HuH-7 (cell line): Measurements from ENCODE around the gene DUSP1.
"Not testable (repeated sequence)": the region's sequence is repeated elsewhere in the genome, so short reads cannot be mapped to it uniquely, and the experiment has no call there.

Experiments
- DNase-seq: peaks from one replicate; pipeline ENCODE4 v3.0.0; 2011; ENCODE audit warnings: low spot score

The DUSP1 gene, protein sequence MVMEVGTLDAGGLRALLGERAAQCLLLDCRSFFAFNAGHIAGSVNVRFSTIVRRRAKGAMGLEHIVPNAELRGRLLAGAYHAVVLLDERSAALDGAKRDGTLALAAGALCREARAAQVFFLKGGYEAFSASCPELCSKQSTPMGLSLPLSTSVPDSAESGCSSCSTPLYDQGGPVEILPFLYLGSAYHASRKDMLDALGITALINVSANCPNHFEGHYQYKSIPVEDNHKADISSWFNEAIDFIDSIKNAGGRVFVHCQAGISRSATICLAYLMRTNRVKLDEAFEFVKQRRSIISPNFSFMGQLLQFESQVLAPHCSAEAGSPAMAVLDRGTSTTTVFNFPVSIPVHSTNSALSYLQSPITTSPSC

DNA sequence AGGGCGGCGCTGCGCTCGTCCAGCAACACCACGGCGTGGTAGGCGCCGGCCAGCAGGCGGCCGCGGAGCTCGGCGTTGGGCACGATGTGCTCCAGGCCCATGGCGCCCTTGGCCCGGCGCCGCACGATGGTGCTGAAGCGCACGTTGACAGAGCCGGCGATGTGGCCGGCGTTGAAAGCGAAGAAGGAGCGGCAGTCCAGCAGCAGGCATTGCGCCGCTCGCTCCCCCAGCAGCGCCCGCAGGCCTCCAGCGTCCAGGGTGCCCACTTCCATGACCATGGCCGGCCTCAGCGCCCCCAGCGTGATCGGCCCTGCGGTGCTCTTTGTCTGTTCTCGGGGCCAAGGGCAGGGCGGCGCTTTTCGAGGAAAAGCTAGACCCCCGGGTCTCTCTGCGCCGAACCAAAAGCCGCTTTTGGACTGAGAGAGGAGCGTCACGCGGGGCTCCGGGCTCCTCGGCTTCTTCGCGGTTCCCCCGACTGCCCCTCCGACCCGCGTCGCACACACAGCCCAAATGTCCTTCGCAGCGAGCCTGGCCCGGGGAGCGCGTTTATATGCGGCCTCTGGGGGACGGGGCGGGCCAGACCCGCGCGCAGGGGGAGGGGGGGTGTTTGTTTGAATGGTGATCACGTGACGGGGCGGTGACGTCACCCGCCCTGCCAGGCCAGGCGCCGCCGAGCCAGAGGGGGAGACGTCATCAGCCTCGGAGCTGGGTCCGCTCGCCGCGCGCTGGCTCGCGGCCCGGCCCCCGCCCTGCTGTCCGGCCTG is at the start of gene DUSP1:
DUSP1 (minus strand) TSS at position 521 of the 764 bp plus-strand sequence; CDS start at position 278, 243 bp downstream.
- peak; percentile 95 for DNase-seq

DNA sequence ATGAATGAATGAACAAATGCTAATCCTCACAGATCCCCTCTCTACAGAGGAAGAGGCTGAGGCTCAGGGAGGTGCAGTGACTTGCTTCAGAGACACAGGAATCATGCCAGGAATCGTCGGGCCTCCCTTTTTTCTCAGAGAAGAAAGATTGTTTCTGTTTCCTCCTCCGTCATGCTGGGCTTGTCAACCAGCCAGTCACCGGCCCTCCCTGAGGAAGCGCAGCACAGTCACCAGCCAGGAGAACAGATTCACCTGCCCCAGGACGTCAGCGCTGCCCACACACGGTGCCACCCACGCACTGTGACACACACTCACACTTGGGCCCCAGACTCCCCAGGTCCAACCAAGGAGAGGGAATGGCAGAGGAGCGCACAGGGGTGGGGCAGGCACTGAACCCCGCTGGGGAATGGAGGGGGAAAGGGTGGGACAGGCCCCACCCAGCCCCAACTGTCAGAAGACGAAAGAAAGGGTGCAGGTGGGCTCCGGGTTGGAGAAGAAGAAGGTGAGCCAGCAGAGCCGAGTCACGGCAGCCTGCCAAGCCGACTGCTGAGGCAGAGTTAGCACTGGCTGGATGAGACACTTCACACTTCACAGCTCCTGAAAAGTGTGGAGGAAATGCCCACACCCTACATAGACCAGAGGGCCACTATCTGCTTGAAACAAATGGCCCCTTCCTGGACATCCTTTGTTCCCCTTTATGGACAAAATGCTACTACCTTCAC is 49.2 kb upstream of the DUSP1 start:
- no peak for DNase-seq

DNA sequence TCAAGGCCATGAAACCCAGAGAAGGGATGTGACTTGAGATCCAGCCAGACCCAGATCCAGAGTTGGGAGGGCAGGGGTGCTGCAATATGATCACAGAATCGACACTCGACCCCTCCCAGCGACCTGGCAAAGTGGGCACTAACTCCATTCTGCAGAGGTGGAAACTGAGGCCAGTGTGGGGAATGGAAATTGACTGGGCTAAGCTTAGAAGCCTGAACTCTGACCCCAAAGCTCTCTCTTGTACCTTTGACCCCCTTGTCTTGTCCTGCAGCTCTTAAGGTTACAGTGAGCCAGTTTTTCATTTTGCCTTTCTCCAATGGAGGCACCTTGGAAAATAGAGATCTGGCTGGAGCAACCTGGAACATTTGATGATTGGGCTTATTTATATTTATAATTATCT is 48.6 kb upstream of the DUSP1 start:
- no peak for DNase-seq

DNA sequence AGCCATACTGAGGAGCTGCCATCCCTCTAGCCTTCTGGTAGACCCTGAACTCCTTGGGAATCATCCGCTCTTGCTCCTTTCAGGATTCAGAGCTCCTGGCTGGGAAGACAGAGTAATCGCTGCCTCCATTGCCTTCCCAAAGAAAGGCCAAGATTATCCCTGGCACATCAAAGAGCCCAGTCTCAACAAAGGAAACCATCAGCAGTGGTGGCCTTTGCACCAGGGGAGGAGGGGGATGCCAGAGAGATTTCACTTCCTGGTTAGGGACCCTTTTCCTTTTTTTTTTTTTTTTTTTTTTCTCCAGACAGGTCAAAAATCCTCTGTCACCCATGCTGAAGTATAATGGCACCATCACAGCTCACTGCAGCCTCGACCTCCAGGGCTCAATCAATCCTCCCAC is 47.1 kb upstream of the DUSP1 start:
- no peak for DNase-seq

DNA sequence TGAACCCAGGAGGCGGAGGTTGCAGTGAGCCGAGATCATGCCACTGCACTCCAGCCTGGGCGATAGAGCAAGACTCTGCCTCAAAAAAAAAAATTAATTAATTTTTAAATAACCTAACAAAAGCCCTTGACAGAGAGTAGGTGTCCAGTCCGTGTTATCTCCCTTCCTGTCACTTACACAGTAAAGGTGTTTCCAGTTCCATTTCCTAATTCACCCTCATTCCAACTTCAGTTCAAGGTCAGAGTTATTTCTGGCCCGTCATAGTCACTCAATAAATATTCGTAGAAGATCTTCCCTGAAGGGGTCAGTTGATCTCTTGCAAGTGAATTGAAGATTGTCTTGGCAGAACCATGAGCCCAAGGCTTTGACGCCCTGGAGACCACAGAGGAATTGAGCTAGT is 46.7 kb upstream of the DUSP1 start:
- DNase-seq: no peak

DNA sequence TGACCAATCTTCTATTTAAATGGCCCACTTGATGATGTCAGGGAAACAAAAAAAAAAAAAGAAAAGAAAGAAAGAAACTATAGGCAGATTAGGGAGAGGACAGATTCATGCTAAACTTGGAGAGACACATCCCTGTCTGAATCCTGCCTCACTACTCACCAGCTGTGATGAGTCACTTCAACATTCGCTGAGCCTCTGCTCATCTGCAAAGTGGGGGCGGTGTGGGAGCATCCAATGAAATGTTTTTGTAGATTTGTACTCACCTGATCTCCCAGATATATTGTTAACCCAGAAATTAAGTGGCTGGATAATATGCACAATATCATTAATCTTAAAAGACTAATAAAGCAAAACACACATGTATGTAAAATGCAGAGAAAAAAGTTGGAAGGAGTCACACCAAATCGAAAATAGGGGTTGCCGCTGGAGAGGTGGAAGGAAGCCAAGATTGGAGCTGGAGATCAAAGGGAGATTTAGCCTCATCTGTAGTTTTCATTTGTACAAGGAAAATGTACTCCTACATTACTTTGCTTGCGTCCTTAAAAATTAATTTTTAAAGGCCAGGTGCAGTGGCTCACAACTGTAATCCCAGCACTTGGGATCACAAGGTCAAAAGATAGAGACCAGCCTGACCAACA is 46.0 kb upstream of the DUSP1 start:
- no peak for DNase-seq

DNA sequence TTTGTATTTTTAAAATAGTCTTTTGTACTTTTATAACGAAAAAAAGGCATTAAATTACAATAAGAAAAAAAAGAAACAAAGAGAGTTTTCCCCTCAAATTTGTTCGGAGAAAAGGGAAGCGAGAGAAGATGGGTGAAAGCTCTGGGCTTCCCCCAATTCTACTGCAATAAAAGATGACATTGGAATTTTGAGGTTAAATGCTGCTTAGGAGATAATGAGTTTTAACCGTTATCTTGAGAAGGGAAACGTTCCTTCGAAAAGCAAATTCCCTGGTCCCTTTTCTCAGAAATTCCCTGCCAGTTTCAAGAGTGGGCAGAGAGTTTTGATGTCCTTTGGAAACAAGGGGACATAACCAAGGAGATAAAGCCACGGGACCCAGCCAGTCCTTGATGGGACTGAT is 44.6 kb upstream of the DUSP1 start:
- no peak for DNase-seq

DNA sequence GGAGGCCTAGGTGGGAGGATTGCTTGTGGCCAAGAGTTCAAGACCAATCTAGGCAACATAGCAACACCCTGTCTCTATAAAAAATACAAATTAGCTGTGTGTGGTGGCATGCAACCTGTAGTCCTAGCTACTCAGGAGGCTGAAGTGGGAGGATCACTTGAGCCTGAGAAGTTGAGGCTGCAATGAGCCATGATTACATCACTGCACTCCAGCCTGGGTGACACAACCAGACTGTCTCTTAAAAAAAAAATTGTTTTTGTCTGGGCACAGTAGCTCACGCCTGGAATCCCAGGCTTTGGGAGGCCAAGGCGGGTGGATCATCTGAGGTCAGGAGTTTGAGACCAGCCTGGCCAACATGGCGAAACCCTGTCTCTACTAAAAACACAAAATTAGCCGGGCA is 40.0 kb upstream of the DUSP1 start:
- DNase-seq: not testable (repeated sequence)

DNA sequence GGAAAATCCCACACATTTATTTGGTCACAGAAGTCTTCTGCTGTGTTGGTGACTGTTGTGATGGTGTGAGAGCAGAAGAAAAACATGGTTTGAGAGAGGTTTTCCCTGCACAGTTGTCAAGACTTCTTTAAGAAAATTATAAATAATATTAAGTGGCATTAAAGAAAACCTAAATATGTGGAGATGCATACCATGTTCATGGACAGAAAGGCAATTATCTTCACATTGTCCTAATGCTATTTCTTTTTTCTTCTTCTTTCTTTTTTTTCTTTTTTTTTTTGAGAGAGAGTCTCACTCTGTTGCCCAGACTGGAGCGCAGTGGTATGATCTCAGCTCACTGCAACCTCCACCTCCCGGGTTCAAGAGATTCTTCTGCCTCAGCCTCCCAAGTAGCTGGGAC is 38.8 kb upstream of the DUSP1 start:
- no peak for DNase-seq

DNA sequence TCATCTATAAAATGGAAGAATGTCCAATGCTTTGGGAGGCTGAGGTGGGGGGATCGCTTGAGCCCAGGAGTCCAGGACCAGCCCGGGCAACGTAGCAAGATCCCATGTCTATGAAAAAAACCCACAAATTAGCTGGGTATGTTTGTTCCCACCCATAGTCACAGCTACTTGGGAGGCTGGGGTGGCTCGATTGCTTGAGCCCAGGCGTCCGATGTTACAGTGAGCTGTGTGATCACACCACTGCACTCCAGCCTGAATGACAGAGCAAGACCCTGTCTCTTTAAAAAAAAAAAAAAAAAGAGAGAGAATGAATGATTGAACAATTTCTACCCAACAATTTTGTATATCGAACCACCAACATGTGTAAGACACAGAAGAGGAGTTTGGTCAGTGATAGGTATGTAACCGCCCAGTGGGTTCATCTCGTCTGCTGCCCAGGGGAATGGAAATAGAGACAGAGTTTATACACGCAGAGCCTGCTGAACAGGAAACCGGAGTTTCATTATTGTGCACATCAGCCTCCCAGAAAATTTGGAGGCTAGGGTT is 36.8 kb upstream of the DUSP1 start:
- no peak for DNase-seq

DNA sequence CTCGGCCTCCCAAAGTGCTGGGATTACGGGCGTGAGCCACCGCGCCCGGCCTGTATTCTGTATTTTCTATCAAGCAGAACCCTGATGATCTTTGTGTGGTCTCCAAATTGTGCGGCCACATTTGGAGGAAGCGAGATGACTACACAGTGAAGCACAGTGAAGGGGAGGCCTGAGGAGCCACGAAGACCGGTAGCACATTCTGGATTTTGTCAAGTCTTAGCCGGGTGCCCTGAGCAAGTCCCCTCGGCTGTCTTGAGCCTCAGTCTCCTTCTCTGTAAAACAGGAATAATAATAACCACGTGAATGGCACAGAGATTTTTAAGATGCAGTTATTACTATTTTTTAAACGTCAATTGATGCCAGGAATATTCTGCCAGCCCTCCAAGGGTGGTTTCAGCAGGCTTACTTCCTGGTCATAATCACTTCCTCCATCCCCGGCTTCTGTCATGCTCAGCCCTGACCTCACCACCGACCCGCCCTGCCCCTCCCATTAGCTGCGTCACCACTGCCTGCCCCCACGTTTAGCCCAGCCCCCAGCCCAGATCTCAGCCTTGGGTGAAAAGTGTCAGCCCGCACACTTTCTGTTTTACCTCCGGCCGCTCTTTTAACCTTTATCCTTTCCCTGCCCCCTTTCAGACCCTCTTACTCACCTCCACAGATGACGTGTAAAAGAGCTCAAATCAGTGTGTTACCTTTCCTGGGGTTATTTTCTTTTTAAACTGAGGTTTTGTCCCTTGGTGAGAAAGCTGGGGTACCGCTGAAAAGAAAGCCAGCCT is 36.1 kb upstream of the DUSP1 start:
- peak; percentile 69 for DNase-seq

DNA sequence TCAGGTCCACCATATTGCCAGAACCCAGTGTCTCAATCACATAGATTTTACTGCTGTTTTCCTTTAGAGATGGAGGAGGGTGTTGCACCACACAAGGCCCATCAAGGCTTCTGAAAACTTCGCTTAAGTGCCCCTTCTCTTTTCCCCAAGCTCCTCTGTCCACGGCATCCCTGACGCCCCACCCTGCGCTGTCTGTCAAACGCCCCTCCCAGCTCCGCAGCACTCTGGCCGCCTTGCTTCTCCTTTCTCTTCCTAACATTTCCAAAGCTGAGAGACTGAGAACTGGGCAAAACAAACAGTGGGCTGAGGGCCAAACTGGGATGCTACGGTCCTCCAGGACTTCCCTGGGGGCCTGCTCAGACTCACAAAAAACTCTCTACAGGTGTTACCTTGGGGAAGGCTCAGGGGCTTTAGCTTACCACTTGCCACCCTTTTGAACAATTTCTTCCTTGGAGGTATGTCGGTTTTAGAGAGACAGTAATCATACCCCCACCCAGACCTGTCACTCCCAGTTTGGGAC is 34.8 kb upstream of the DUSP1 start:
- DNase-seq: no peak

DNA sequence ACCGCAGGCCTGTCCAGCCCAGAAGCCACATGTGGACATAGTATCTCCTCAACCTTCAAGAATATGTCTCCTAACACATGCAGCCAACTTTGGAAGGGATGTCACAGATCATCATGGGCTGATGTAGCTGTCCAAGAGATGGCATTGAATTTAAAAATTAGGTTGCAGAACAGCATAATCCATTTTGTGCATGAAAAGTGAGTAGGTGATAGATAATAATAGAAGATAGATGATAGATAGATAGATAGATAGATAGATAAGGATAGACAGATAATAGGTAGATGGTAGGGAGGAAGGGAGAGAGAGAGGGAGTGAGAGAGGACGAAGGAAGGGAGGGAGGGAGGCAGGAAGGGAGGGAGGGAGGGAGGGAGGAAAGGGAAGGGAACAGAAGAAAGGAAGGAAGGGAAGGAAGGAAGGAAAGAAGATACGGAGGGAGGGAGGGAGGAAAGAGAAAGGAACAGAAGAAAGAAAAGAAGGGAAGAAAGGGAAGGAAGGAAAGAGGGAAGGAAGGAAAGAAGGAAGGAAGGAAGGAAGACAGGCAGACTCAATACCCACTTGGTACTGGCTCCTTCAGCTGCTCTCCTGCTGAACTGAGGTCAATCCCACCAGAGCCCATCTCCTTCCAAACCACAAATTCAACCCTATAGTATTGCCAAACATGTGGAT is 34.2 kb upstream of the DUSP1 start:
- no peak for DNase-seq

DNA sequence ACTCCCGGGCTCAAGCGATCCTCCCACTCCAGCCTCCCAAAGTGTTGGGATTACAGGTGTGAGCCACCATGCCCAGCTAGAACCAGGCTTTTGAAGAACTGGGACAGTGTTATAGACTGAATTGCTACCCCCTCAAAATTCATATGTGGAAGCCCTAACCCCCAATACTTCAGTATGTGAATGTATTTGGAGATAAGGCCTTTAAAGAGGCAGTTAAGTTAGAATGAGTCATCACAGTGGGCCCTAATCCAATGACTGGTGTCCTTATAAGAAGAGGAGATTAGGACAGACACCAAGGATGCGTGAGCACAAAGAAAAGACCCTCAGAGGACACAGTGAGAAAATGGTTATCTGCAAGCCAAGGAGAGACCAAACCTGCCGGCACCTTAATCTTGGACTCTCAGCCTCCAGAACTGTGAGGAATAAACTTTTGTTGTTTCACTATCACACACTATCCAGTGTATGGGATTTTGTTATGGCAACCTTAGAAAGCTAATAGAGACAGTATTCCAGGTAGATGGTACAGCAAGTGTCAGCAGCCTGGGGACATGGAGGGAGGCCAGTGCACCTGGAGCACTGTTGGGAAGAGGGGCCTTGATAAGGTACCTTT is 31.7 kb upstream of the DUSP1 start:
- no peak for DNase-seq

DNA sequence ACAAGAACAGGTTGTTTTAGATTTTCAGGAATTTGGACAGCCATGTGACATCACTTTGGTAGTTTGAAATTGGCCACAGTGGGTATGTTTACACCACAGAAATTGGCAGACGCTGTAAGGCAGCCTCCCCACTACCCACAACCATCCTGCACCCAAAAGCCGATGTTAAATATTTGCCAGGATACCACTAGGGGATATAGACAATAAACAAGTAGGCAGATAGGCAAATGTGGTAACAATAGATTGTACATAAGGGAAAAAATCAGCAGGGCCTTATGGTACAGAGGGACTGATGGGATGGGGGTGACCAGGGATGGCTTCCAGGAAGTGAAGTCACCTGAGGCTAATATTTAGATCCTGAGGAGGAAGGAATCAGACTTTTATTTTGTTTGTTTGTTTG is 31.1 kb upstream of the DUSP1 start:
- no peak for DNase-seq

DNA sequence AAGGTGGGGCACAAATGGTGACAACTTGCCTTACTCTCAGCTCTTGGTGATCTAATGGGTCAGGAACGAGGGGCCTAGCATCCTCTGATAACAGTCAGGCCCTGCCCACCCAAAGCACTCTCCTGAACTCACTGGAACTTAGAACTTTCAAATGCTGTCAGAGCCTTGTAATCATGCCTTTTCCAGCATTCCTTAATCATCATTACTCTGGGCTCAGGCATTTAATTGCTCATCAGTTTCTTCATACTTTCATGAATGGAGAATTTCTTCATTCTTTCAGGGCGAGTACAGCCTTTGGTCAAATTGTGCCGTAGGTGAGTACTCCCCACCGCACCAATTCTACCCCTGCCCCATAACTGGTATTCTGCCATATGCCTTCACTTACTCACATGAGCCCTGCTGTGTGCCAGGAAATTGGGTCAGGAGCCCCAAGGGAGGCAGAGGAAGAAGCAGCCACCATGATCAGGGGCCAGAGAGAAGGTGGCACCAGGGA is 30.2 kb upstream of the DUSP1 start:
- no peak for DNase-seq

DNA sequence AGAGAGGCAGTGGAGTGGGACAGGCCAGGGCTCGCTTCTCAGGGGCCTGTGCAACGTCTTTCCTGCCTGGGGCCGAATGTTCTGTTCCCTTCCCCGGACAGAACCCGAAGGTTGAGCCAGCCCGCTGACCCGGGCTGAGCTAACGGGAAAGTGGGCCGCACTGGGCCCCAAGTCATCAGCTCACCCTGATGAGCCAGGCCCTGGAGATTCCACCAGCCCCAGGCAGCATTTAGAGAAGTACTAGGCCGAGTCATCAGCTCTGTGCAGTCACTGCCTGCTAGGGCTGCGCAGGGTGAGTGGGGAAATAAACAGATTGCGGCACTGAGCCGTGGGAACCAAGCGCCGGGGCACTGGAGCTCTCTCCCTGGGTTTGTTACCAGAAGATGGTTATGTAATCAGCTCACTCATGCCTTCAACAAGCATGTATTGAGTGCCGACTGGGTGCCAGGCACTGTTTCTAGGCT is 29.1 kb upstream of the DUSP1 start:
- no peak for DNase-seq

DNA sequence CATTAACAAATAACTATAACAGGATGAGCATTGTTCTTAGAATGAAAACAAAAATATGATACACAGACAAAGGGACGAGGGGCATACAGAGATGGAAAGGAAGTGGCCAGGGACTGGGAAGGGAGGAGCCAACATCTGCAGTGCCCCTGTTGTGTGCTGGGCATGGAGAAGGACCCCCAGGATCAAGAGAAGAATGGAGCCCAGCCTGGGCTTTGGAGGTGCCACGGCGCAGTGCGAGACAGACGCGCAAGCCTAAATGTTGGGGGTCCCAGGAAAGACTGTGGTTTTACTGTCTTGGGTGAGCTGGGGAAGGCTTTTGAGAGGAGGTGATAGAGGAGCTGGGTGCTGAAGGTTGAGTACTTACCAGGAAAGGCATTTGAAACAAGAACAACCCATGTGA is 28.4 kb upstream of the DUSP1 start:
- no peak for DNase-seq

DNA sequence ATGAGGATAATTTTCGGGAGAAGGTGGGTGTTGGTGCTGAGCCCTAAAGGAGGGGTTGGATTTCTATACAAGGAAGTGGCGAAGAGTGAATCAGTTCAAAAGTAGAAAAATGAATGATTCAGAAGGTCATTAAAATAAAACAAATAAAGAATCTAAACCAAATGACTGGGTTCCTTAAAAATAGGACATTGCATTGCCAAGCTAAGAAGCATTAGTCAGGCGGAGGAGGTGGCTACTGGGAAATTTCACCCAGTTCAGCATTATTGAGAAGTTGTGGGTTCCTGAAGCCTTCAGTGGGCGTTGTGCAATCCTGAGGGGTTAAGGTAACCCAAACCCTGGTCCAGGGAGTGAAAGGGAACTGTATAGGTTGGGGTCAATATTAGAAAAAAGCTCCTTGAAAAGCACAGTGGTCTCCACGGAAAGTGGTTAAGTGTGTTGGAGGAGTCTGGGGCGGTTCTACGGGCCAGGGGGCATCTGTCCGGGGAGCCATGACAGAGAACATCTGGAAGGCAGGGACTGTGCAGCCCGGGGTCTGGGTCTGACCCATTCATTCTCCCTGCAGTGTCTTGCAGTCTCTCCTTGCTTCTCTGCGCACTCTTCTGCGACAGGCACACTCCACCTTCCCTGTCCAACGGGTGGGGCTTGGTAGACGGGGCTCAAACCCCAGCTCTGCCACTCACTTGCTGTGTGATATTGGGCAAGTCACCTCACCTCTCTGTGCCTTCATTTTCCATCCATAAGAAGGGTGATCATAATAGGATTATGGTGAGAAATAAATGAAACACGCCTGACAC is 27.6 kb upstream of the DUSP1 start:
- no peak for DNase-seq
